Stimulated activated memory B cell treated with anti-CD40 and anti-IgM and Interleukin-4, amounts not matched to agents 10 μg/mL and 1 μg/mL and 100 μg/mL, for 72 hours (primary cell): ENCODE results near the gene BMP2.

Experiments used
- ATAC-seq: fragments of 150-1000 bp; cut with Tn5 transposase; 2 replicates; pipeline ENCODE4 v1.10.0; 2021
- H3K27ac Mint-ChIP-seq: one replicate; pipeline ENCODE4 v1.8.0; 2022; ENCODE audit warnings: mild to moderate bottlenecking, mixed read lengths
- H3K27me3 Mint-ChIP-seq: one replicate; pipeline ENCODE4 v1.8.0; 2022; ENCODE audit warnings: mixed read lengths
- H3K36me3 Mint-ChIP-seq: one replicate; pipeline ENCODE4 v1.8.0; 2022; ENCODE audit warnings: mixed read lengths
- H3K4me1 Mint-ChIP-seq: one replicate; pipeline ENCODE4 v1.8.0; 2022; ENCODE audit warnings: mixed read lengths
- H3K4me3 Mint-ChIP-seq: one replicate; pipeline ENCODE4 v1.8.0; 2022; ENCODE audit warnings: mild to moderate bottlenecking, moderate library complexity, mixed read lengths
- H3K9me3 Mint-ChIP-seq: one replicate; pipeline ENCODE4 v1.8.0; 2022; ENCODE audit warnings: mixed read lengths

Gene BMP2

DNA sequence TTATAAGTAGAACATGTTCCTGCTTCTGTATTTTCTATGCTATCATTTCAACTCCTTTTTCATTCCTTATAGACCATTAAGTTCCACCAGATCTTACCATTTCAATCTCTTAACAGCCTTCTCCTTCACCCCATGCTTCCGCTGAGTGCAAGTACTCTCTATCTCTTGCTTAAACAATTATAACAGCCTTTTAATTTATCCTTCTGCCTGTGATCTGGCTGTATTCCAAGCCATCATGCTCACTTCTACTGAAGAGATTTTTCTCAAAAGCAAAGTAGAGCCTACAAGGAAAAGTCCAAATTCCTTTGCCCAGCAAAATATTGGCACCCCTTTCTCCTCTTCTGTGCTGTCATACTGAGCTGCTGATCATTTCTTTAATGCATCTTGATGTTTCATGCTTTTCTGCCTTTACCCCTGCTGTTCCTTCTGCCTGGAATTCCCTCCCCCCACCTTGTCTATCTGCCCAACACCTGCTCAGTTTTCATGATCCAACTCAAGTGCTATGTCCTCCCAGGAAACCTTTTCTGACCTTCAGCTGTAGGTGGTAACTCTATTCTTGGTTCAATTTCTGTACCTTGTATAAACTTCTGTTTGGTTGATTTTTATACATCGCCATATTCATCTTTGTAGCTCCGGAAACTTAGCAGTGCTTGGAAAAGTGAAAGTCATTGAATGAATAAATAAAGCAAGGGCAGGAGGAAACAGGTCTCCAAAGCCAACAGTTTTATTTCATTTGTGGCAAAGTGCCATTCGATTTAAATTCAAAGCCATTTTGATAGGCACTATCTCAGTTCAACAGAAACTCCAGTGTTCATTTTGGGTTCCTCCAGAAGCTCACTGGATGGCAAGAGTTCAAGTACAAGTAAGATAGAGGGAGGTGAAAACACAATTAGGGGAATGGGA is 10.5 kb upstream of the BMP2 start:
- Mint-ChIP-seq H3K27me3 (no peaks in the 10 kb centered on the region), H3K4me3 (no peak overlapping the region), H3K4me1 (no peaks in the 10 kb centered on the region), H3K36me3 (no peaks in the 10 kb centered on the region), H3K27ac (no peak overlapping the region), H3K9me3 (peaks cover 9% of the 10 kb centered on the region)
- ATAC-seq = no peak

DNA sequence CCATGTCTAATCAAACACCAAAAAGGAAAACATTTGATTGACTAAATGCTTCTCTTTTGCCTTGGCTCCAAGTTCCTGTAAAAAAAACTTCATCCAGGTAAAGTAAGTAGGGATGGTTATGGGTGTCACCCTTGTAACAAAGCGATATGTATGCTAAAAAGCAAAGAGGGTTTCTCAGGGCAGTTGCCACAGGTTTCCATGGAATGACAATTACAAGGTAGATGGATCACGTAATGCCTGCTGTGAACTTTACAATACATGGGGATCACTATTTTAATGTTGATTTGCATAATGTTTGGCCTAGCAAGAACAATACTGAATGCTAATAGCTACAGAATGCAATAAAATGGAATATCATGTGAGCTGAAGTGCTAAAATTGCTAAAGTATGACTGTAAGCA is 2.9 kb upstream of the BMP2 start:
- Mint-ChIP-seq H3K36me3 (no peaks in the 10 kb centered on the region), H3K27ac (no peak overlapping the region), H3K9me3 (peaks cover 2% of the 10 kb centered on the region), H3K27me3 (peaks cover 32% of the 10 kb centered on the region), H3K4me1 (no peaks in the 10 kb centered on the region), H3K4me3 (no peak overlapping the region)
- ATAC-seq = no peak

GRCh38 chr20:6765469-6766058 is 1.9 kb upstream of the BMP2 start:
- no peak overlapping the region for H3K4me3 Mint-ChIP-seq
- peaks cover 42% of the 10 kb centered on the region for H3K27me3 Mint-ChIP-seq
- ATAC-seq = no peak
- no peaks in the 10 kb centered on the region for H3K4me1 Mint-ChIP-seq
- peaks cover 2% of the 10 kb centered on the region for H3K9me3 Mint-ChIP-seq
- H3K36me3 Mint-ChIP-seq = no peaks in the 10 kb centered on the region
- H3K27ac Mint-ChIP-seq = no peak overlapping the region

DNA sequence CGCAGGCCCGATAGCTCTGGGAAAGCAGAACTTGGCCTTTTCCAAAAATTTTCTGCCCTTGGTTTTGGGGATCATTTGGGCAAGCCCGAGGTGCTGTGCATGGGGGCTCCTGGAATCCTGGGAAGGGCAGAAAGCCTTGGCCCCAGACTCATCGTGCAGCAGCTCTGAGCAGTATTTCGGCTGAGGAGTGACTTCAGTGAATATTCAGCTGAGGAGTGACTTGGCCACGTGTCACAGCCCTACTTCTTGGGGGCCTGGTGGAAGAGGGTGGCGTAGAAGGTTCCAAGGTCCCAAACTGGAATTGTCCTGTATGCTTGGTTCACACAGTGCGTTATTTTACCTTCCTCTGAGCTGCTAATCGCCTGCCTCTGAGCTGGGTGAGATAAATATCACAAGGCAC is 1.1 kb upstream of the BMP2 start:
- Mint-ChIP-seq H3K4me1 (no peaks in the 10 kb centered on the region), H3K27me3 (peaks cover 42% of the 10 kb centered on the region), H3K4me3 (no peak overlapping the region), H3K9me3 (peaks cover 2% of the 10 kb centered on the region), H3K36me3 (no peaks in the 10 kb centered on the region), H3K27ac (no peak overlapping the region)
- ATAC-seq = no peak

GRCh38 chr20:6767126-6767535 is 355 bp upstream of the BMP2 start:
- Mint-ChIP-seq H3K27me3 (peaks cover 42% of the 10 kb centered on the region), H3K4me1 (no peaks in the 10 kb centered on the region), H3K27ac (no peak overlapping the region), H3K36me3 (no peaks in the 10 kb centered on the region), H3K9me3 (peaks cover 2% of the 10 kb centered on the region), H3K4me3 (peak overlapping the region; percentile 38)
- ATAC-seq = no peak

- peaks cover 42% of the 10 kb centered on the region for H3K27me3 Mint-ChIP-seq
- no peak overlapping the region for H3K4me3 Mint-ChIP-seq
- H3K4me1 Mint-ChIP-seq = no peaks in the 10 kb centered on the region
- H3K36me3 Mint-ChIP-seq = no peaks in the 10 kb centered on the region
- H3K9me3 Mint-ChIP-seq = peaks cover 2% of the 10 kb centered on the region
- ATAC-seq = no peak
- H3K27ac Mint-ChIP-seq = no peak overlapping the region
Measured at GRCh38 chr20:6768228-6769140, 998 bp downstream of the BMP2 start.

DNA sequence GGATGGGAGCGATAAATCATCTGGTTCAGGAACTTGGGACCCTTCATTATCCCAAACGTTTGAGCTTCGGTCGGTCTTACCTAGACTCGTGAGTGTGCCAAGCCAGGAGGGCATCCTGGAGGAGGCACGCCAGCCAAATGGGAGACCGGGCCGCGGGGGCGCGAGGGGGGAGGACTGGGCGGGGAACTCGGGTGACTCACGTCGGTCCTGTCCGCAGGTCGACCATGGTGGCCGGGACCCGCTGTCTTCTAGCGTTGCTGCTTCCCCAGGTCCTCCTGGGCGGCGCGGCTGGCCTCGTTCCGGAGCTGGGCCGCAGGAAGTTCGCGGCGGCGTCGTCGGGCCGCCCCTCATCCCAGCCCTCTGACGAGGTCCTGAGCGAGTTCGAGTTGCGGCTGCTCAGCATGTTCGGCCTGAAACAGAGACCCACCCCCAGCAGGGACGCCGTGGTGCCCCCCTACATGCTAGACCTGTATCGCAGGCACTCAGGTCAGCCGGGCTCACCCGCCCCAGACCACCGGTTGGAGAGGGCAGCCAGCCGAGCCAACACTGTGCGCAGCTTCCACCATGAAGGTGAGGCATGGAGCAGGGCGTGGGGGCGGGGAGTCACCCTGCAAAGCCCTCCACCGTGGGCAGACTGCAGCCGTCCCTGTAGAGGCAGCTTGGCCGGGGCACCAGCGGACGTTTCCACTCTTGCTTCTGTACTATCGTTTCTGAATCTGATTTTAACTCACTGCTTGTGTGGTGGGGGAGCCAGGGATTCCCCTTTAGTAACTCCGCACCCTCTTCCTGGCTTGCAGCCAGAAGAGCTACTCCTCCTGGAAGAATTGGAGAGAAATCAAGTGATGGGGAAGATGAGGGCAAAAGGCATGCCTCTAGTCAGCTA is 2.7 kb downstream of the BMP2 start:
- Mint-ChIP-seq H3K4me1 (no peaks in the 10 kb centered on the region), H3K27ac (no peak overlapping the region), H3K36me3 (no peaks in the 10 kb centered on the region), H3K27me3 (peaks cover 38% of the 10 kb centered on the region), H3K4me3 (no peak overlapping the region), H3K9me3 (peaks cover 2% of the 10 kb centered on the region)
- ATAC-seq = no peak

- H3K36me3 Mint-ChIP-seq = no peaks in the 10 kb centered on the region
- ATAC-seq = no peak
- no peak overlapping the region for H3K27ac Mint-ChIP-seq
- H3K27me3 Mint-ChIP-seq = peaks cover 32% of the 10 kb centered on the region
- peaks cover 2% of the 10 kb centered on the region for H3K9me3 Mint-ChIP-seq
- no peaks in the 10 kb centered on the region for H3K4me1 Mint-ChIP-seq
- H3K4me3 Mint-ChIP-seq = no peak overlapping the region
Measured at GRCh38 chr20:6770786-6771100, 3.3 kb downstream of the BMP2 start.

- H3K9me3 Mint-ChIP-seq = no peaks in the 10 kb centered on the region
- no peak overlapping the region for H3K4me3 Mint-ChIP-seq
- no peak for ATAC-seq
- no peak overlapping the region for H3K27ac Mint-ChIP-seq
- H3K27me3 Mint-ChIP-seq = no peaks in the 10 kb centered on the region
- H3K36me3 Mint-ChIP-seq = no peaks in the 10 kb centered on the region
- no peaks in the 10 kb centered on the region for H3K4me1 Mint-ChIP-seq
Measured at GRCh38 chr20:6780433-6781190, 13.1 kb downstream of the BMP2 start.

DNA sequence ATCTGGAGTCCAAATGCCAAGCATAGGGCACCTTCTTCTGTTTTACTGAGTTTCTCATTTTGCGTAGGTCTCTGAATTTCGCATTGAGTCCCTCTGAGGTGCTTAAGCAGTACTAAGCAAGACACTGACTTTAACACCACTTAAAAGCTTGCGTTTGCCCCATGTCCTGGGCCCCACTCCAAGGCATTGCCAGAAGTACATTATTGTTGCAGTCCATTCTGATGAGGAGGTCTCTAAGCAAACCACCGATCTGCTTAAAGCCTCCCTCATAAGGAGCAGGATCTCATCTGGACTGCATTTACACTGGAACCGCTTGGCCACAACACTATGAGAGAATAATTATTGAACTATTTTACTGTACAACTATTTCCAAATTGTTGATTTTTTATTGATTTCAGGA is 16.3 kb downstream of the BMP2 start:
- no peaks in the 10 kb centered on the region for H3K36me3 Mint-ChIP-seq
- H3K4me3 Mint-ChIP-seq = no peak overlapping the region
- ATAC-seq = no peak
- H3K9me3 Mint-ChIP-seq = no peaks in the 10 kb centered on the region
- H3K27me3 Mint-ChIP-seq = no peaks in the 10 kb centered on the region
- no peak overlapping the region for H3K27ac Mint-ChIP-seq
- H3K4me1 Mint-ChIP-seq = no peaks in the 10 kb centered on the region

DNA sequence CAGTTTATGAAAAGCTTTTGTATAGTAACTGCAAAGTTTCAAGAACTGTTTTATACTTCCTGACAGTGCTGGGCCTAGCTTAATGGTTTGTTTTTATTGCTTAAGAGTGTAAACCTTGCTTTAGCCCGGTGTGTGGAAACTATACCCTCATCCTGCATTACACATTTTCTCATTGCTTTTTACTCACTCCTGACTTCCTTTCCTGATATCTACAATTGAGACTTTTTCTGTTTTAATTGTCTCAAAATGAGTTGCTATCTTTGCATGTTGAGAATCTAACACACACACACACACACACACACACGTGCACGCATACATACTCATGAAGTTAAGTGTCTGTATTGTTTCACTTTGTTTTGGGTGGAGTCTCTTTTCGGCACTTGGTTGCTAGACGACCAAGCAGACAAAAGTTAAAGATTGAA is 16.7 kb downstream of the BMP2 start:
- H3K4me3 Mint-ChIP-seq = no peak overlapping the region
- no peak for ATAC-seq
- no peaks in the 10 kb centered on the region for H3K27me3 Mint-ChIP-seq
- no peak overlapping the region for H3K27ac Mint-ChIP-seq
- no peaks in the 10 kb centered on the region for H3K9me3 Mint-ChIP-seq
- no peaks in the 10 kb centered on the region for H3K4me1 Mint-ChIP-seq
- no peaks in the 10 kb centered on the region for H3K36me3 Mint-ChIP-seq

DNA sequence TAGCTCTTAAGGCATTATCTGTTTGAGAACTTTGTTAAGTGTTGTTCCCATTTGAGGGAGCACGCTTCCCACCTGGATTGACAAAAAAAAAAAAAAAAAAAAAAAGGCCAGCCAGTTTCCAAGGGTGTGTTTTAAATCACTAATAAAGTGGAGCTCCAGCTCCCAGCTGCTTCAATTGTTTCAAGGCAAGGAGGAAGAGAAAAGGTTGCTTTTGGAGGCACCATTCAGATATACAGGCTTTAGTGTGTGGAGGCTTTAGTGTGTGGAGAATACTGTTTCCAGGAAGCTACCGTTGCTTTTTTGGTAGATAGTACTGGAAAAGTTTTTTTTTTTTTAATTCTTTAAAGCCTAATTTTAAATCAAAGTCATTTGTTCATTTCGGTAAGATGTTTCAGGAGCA is 17.3 kb downstream of the BMP2 start:
- H3K4me1 Mint-ChIP-seq = no peaks in the 10 kb centered on the region
- H3K27ac Mint-ChIP-seq = no peak overlapping the region
- H3K4me3 Mint-ChIP-seq = no peak overlapping the region
- no peak for ATAC-seq
- H3K27me3 Mint-ChIP-seq = no peaks in the 10 kb centered on the region
- H3K9me3 Mint-ChIP-seq = no peaks in the 10 kb centered on the region
- no peaks in the 10 kb centered on the region for H3K36me3 Mint-ChIP-seq

- no peaks in the 10 kb centered on the region for H3K36me3 Mint-ChIP-seq
- H3K9me3 Mint-ChIP-seq = no peaks in the 10 kb centered on the region
- ATAC-seq = no peak
- no peak overlapping the region for H3K27ac Mint-ChIP-seq
- H3K27me3 Mint-ChIP-seq = no peaks in the 10 kb centered on the region
- H3K4me1 Mint-ChIP-seq = no peaks in the 10 kb centered on the region
- H3K4me3 Mint-ChIP-seq = no peak overlapping the region
Measured at GRCh38 chr20:6786548-6786947, 19.1 kb downstream of the BMP2 start.

DNA sequence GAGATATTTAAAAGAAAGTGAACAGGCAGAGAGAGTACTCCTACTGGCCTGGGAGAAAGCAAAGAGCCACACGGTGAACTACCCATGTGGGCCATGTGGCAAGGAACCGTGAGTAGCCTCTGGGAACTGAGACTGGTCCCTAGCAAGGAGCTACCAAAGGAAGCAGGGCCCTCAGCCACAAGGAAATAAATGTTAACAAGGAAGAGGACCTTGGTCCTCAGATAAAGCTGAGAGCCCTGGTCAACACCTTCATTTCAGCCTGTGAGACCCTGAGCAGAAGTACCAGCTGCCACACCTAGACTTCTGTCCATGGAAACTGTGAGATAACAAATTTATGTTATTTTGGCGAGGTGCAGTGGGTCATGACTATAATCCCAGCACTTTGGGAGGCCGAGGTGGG is 25.3 kb downstream of the BMP2 start:
- Mint-ChIP-seq H3K36me3 (no peaks in the 10 kb centered on the region), H3K27ac (no peak overlapping the region), H3K9me3 (no peaks in the 10 kb centered on the region), H3K27me3 (no peaks in the 10 kb centered on the region), H3K4me3 (no peak overlapping the region), H3K4me1 (no peaks in the 10 kb centered on the region)
- ATAC-seq = peak; percentile 36
